Measurements from ENCODE around the gene TPRG1L.

DNA sequence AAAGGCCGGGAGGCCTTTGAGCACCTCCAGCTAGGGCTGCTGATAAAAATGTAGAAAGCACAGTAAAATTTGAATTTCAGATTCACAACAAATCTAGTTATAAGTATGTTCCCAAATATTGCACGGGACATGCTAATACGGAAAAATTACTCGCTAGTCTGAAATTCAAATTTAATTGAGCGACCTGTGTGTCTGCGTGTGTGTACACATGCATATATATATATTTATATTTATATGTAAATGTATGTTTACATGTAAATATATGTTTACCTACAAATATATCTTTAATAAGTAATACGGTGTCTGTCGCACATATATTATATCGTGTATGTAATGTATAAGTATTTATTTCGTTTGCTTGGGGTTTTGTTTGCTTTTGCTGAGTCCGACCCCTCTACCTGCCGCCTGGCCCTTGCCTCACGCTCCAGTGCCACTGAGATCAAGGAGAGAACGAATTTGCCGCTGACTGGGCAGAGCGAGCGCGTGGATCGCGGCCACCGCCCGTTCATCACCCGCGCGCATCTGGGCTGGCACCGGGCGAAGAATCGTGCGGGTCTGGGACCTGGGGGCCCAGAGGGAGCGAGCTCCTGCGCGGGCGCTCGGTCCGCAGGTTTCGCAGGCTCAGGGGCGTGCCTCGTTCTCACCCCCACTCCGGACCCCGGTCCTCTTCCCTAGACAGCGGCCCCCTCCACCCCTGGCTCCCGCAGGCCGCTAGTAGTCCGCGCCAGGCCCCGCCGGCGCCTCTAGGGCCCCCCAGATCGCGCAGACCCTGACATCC, 25.6 kb downstream of the TPRG1L start:
- TF ChIP-seq, protein P1, sequence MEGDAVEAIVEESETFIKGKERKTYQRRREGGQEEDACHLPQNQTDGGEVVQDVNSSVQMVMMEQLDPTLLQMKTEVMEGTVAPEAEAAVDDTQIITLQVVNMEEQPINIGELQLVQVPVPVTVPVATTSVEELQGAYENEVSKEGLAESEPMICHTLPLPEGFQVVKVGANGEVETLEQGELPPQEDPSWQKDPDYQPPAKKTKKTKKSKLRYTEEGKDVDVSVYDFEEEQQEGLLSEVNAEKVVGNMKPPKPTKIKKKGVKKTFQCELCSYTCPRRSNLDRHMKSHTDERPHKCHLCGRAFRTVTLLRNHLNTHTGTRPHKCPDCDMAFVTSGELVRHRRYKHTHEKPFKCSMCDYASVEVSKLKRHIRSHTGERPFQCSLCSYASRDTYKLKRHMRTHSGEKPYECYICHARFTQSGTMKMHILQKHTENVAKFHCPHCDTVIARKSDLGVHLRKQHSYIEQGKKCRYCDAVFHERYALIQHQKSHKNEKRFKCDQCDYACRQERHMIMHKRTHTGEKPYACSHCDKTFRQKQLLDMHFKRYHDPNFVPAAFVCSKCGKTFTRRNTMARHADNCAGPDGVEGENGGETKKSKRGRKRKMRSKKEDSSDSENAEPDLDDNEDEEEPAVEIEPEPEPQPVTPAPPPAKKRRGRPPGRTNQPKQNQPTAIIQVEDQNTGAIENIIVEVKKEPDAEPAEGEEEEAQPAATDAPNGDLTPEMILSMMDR (conservative IDR thresholded peaks at IDR 0.05; ENCODE audit: low read depth in 2 of 2): no peak
- TF ChIP-seq EZH2 (IDR thresholded peaks at IDR 0.05; ENCODE audit: low read depth, unreplicated experiment): peak; percentile 82
- TF ChIP-seq EZH2phosphoT487 (IDR thresholded peaks at IDR 0.05; ENCODE audit: unreplicated experiment): no peak
- no peak for TF ChIP-seq STAT1 (IDR thresholded peaks at IDR 0.05; ENCODE audit: unreplicated experiment)
- TF ChIP-seq POLR2AphosphoS5 (IDR thresholded peaks at IDR 0.05; ENCODE audit: low read depth): no peak
- TF ChIP-seq, protein P2, sequence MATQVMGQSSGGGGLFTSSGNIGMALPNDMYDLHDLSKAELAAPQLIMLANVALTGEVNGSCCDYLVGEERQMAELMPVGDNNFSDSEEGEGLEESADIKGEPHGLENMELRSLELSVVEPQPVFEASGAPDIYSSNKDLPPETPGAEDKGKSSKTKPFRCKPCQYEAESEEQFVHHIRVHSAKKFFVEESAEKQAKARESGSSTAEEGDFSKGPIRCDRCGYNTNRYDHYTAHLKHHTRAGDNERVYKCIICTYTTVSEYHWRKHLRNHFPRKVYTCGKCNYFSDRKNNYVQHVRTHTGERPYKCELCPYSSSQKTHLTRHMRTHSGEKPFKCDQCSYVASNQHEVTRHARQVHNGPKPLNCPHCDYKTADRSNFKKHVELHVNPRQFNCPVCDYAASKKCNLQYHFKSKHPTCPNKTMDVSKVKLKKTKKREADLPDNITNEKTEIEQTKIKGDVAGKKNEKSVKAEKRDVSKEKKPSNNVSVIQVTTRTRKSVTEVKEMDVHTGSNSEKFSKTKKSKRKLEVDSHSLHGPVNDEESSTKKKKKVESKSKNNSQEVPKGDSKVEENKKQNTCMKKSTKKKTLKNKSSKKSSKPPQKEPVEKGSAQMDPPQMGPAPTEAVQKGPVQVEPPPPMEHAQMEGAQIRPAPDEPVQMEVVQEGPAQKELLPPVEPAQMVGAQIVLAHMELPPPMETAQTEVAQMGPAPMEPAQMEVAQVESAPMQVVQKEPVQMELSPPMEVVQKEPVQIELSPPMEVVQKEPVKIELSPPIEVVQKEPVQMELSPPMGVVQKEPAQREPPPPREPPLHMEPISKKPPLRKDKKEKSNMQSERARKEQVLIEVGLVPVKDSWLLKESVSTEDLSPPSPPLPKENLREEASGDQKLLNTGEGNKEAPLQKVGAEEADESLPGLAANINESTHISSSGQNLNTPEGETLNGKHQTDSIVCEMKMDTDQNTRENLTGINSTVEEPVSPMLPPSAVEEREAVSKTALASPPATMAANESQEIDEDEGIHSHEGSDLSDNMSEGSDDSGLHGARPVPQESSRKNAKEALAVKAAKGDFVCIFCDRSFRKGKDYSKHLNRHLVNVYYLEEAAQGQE (IDR thresholded peaks at IDR 0.05; ENCODE audit: unreplicated experiment): no peak
- no peak for TF ChIP-seq NANOG (IDR thresholded peaks at IDR 0.05; ENCODE audit: borderline replicate concordance)
